ENCODE measurements around the gene POLR2E. TPM values are rescaled to one million over a fixed set of nuclear protein-coding genes. Genes with fewer than 3 reads are reported as not detected.
A peak's percentile ranks its signal among the peaks of the same experiment; 100 is the strongest.

The POLR2E gene
- total RNA-seq, 2 experiments from 2014 or later: 45.8 to 49.0 TPM

DNA sequence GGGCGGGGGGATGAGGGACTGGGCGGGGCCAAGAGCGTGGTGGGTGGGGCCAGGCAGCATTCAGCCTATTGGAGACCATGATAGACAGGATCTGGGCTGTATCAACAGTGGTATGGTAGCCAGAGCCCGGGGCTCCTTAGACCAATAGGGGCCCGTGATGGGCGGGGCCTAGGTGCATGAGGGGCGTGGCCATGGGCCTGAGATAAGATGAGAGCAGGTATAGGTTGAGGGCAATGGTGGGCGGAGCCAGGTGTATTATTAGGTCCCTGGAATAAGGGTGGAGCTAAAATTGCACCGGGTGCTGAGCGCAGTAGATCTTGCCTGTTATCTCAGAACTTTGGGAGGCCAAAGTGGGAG, 50.0 kb downstream of the POLR2E start:
- TF ChIP-seq, protein P1, sequence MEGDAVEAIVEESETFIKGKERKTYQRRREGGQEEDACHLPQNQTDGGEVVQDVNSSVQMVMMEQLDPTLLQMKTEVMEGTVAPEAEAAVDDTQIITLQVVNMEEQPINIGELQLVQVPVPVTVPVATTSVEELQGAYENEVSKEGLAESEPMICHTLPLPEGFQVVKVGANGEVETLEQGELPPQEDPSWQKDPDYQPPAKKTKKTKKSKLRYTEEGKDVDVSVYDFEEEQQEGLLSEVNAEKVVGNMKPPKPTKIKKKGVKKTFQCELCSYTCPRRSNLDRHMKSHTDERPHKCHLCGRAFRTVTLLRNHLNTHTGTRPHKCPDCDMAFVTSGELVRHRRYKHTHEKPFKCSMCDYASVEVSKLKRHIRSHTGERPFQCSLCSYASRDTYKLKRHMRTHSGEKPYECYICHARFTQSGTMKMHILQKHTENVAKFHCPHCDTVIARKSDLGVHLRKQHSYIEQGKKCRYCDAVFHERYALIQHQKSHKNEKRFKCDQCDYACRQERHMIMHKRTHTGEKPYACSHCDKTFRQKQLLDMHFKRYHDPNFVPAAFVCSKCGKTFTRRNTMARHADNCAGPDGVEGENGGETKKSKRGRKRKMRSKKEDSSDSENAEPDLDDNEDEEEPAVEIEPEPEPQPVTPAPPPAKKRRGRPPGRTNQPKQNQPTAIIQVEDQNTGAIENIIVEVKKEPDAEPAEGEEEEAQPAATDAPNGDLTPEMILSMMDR (IDR thresholded peaks at IDR 0.05): no peak
- no peaks in the 10 kb centered on the region for H3K27me3 Mint-ChIP-seq
- peaks cover 50% of the 10 kb centered on the region for H3K36me3 ChIP-seq (ENCODE audit: insufficient read depth, low read length)
- no peak overlapping the region for H3K4me3 ChIP-seq (ENCODE audit: low read length)
- H3K9me3 Mint-ChIP-seq: no peaks in the 10 kb centered on the region
- ChIA-PET CTCF (no interaction called here), POLR2A (interaction anchor here (0.6 to 1.0 kb wide), 3 partner anchors 17 to 224 kb away, joined by 3 read pairs; partner anchors contain the start of genes ARHGAP45 and CIRBP)
- no peaks in the 10 kb centered on the region for H3K9me3 ChIP-seq (ENCODE audit: control insufficient read depth in 1 of 2, insufficient read depth in 1 of 2, low read length in 2 of 2)
- no peaks in the 10 kb centered on the region for H3K27me3 ChIP-seq (ENCODE audit: control insufficient read depth in 1 of 2, insufficient read depth in 2 of 2, low read length in 2 of 2)
- peak in 7 of 14 experiments; percentile 62 to 90 (median 77) for DNase-seq
- H3K4me1 ChIP-seq (ENCODE audit: insufficient read depth, low read length): peaks cover 59% of the 10 kb centered on the region
- H3K4me3 Mint-ChIP-seq: peak overlapping the region; percentile 54
- peaks cover 22% of the 10 kb centered on the region for H3K36me3 Mint-ChIP-seq (ENCODE audit: low read depth)
- H3K27ac ChIP-seq (ENCODE audit: low read depth in 1 of 2, low read length in 2 of 2): no peak overlapping the region
- H3K4me1 Mint-ChIP-seq (ENCODE audit: low read depth): peaks cover 13% of the 10 kb centered on the region
- H3K27ac Mint-ChIP-seq: peak overlapping the region; percentile 73
- intact Hi-C loops (cut with DNase I, micrococcal nuclease): no loop called here
- ATAC-seq (ENCODE audit: poor library complexity): peak; percentile 77

DNA sequence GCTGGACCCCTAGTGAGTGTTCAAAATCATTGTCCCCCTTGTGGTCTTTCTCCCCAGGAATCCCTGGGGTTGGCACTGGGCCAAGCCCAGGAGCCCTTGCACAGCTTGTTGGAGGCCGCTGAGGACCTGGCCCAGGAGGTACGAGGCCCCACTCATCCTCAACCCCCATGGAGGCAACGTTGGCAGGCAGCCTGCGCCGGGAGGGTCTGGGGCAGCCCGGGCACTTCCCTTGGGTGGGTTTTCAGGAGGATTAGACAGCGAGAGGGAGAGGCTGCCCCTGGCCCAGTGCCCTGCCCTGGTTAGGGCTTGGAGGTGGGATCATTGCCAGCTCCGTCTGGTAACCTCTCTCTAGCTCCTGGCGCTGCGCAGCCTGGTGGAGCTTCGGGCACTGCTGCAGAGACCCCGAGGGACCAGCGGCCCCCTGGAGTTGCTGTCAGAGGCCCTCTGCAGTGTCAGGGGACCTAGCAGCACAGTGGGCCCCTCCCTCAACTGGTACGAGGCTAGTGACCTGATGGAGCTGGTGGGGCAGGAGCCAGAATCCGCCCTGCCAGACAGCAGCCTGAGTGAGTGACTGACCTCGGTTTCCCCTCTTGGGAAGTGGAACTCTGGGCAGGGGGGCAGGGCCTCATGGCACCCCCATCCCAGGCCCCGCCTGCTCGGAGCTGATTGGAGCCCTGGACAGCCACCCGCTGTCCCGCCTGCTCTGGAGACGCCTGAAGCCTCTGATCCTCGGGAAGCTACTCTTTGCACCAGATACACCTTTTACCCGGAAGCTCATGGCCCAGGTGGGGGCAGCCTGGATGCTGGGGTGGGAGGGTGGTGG, 52.3 kb downstream of the POLR2E start:
- H3K9me3 ChIP-seq (ENCODE audit: control insufficient read depth in 1 of 2, insufficient read depth in 1 of 2, low read length in 2 of 2): no peaks in the 10 kb centered on the region
- no peaks in the 10 kb centered on the region for H3K9me3 Mint-ChIP-seq
- ATAC-seq (ENCODE audit: poor library complexity): no peak
- H3K27me3 ChIP-seq (ENCODE audit: control insufficient read depth in 1 of 2, insufficient read depth in 2 of 2, low read length in 2 of 2): no peaks in the 10 kb centered on the region
- no peak overlapping the region for H3K27ac ChIP-seq (ENCODE audit: low read depth in 1 of 2, low read length in 2 of 2)
- ChIA-PET POLR2A (interaction anchor here (0.7 to 9.0 kb wide), 4 partner anchors 13 to 50 kb away, joined by 3 to 167 read pairs (median 78); partner anchors contain the start of gene ARHGAP45), CTCF (interaction anchor here (1.1 kb wide), 1 partner anchor 21 kb away, joined by 3 read pairs; the partner anchor contains the start of gene RNU6-2)
- peaks cover 35% of the 10 kb centered on the region for H3K4me1 Mint-ChIP-seq (ENCODE audit: low read depth)
- H3K4me3 Mint-ChIP-seq: no peak overlapping the region
- H3K36me3 ChIP-seq (ENCODE audit: insufficient read depth, low read length): peaks cover 49% of the 10 kb centered on the region
- no peak overlapping the region for H3K27ac Mint-ChIP-seq
- TF ChIP-seq, protein P1 (IDR thresholded peaks at IDR 0.05): no peak
- H3K4me3 ChIP-seq (ENCODE audit: low read length): no peak overlapping the region
- H3K36me3 Mint-ChIP-seq (ENCODE audit: low read depth): peaks cover 45% of the 10 kb centered on the region
- no peaks in the 10 kb centered on the region for H3K27me3 Mint-ChIP-seq
- peaks cover 76% of the 10 kb centered on the region for H3K4me1 ChIP-seq (ENCODE audit: insufficient read depth, low read length)
- peak in 1 of 14 experiments; percentile 37 for DNase-seq
- intact Hi-C loops (cut with DNase I, micrococcal nuclease): no loop called here

DNA sequence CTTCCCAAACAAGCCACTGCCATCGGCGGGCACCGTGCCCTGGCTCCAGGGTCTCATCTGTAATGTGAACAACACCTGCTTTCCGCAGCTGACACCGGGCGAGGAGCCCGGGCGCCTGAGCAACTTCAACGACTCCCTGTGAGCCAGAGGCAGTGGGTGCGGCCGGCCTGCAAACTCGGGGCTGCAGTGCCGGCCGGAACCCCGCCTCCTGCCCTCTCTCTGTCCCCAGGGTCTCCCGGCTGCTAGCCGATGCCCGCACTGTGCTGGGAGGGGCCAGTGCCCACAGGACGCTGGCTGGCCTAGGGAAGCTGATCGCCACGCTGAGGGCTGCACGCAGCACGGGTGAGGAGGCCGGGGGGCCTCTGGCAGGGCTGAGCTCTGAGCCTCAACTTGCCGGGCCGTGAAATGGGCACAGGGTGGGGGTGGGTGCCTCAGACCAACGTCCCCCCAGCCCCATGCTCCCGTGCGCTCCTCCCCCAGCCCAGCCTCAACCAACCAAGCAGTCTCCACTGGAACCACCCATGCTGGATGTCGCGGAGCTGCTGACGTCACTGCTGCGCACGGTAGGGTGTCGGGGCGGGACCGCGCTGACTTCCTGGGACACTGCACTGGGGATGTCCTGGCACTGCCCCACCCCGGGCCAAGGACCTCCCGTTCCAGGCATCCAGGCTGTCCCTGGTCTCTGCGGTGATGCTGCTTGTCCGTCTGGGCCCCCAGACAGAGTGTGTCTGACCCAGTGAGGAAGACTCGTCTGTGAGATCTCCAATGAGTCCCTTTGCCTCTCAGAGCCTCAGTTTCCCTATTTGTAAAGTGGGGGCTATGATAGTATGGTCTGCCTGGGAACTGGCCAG, 53.1 kb downstream of the POLR2E start:
- ATAC-seq (ENCODE audit: poor library complexity): no peak
- Mint-ChIP-seq H3K27ac (no peak overlapping the region), H3K36me3 (ENCODE audit: low read depth) (peaks cover 53% of the 10 kb centered on the region), H3K27me3 (no peaks in the 10 kb centered on the region), H3K4me3 (no peak overlapping the region), H3K4me1 (ENCODE audit: low read depth) (peaks cover 43% of the 10 kb centered on the region), H3K9me3 (no peaks in the 10 kb centered on the region)
- H3K9me3 ChIP-seq (ENCODE audit: control insufficient read depth in 1 of 2, insufficient read depth in 1 of 2, low read length in 2 of 2): no peaks in the 10 kb centered on the region
- POLR2A ChIA-PET: interaction anchor here (1.2 to 9.0 kb wide), 7 partner anchors 12 to 227 kb away, joined by 4 to 203 read pairs (median 90); partner anchors contain the start of genes ARHGAP45, CIRBP and CNN2
- no peaks in the 10 kb centered on the region for H3K27me3 ChIP-seq (ENCODE audit: control insufficient read depth in 1 of 2, insufficient read depth in 2 of 2, low read length in 2 of 2)
- H3K27ac ChIP-seq (ENCODE audit: low read depth in 1 of 2, low read length in 2 of 2): no peak overlapping the region
- CTCF ChIA-PET: interaction anchor here (0.8 kb wide), 1 partner anchor 46 kb away, joined by 3 read pairs; no protein-coding TSS in a partner anchor
- peaks cover 54% of the 10 kb centered on the region for H3K36me3 ChIP-seq (ENCODE audit: insufficient read depth, low read length)
- peaks cover 77% of the 10 kb centered on the region for H3K4me1 ChIP-seq (ENCODE audit: insufficient read depth, low read length)
- H3K4me3 ChIP-seq (ENCODE audit: low read length): peak overlapping the region; percentile 91
- intact Hi-C loops (cut with DNase I, micrococcal nuclease): loop anchor here in 1 of 2 experiments (2.0 kb wide), 1 partner anchor 21 kb away; the partner anchor contains the start of genes RNU6-2 and TMEM259
- TF ChIP-seq, protein P1 (IDR thresholded peaks at IDR 0.05): no peak
- peak in 1 of 14 experiments; percentile 43 for DNase-seq

All from CD4-positive, alpha-beta T cell (primary cell).